ENCODE results near the gene DTX2.

GRCh38 chr7:76427635-76428034 lies 33.9 kb upstream of the DTX2 start:
- TF ChIP-seq POLR2A (IDR thresholded peaks at IDR 0.05; ENCODE audit: extremely low read depth, insufficient read length): no peak
- no peak for TF ChIP-seq CTCF (IDR thresholded peaks at IDR 0.05; ENCODE audit: low read depth, low read length)
- no peak for TF ChIP-seq MAX (IDR thresholded peaks at IDR 0.05; ENCODE audit: low read depth, low read length)
- no peak for TF ChIP-seq MYC (IDR thresholded peaks at IDR 0.05; ENCODE audit: low read depth, low read length)
